Measurements from ENCODE around the gene CLTCL1. TPM values are rescaled to one million over a fixed set of nuclear protein-coding genes. Genes with fewer than 3 reads are reported as not detected.

The CLTCL1 gene
- total and polyA plus RNA-seq, 2 donors (not counting 1 experiment from before 2014, with no cell fraction given) = 1.0 to 5.5 TPM

- Histone ChIP-seq H3K4me2 (replicated peaks; ENCODE audit: low read depth, low read length, poor library complexity, severe bottlenecking) (no peak overlapping the region), H3K27me3 (replicated peaks in 1 of 4; ENCODE audit: control extremely low read depth in 1 of 4, control insufficient read depth in 3 of 4, insufficient read depth in 4 of 4, low read length in 3 of 4) (peaks cover 0 to 13% (median 3%) of the 10 kb centered on the region in 4 experiments), H3K36me3 (replicated peaks in 1 of 2; ENCODE audit: control extremely low read depth in 1 of 2, control insufficient read depth in 1 of 2, extremely low read depth in 1 of 2, insufficient read depth in 2 of 2, low read length in 1 of 2) (no peaks in the 10 kb centered on the region), H3K4me1 (ENCODE audit: control insufficient read depth in 2 of 2, insufficient read depth in 2 of 2, low read length in 2 of 2) (peaks cover 15 to 17% of the 10 kb centered on the region in 2 donors), H2AFZ (ENCODE audit: insufficient read depth, low read depth, low read length, poor library complexity, severe bottlenecking) (no peak overlapping the region), H4K20me1 (ENCODE audit: control insufficient read depth, insufficient read depth, low read length, poor library complexity, severe bottlenecking) (no peaks in the 10 kb centered on the region), H3K79me2 (ENCODE audit: control insufficient read depth, insufficient read depth, low read length) (no peaks in the 10 kb centered on the region), H3K9me3 (ENCODE audit: control extremely low read depth in 1 of 3, control insufficient read depth in 2 of 3, insufficient read depth in 1 of 3, low read length in 2 of 3) (no peaks in the 10 kb centered on the region), H3K4me3 (ENCODE audit: control extremely low read depth in 1 of 5, extremely low read depth in 1 of 5, insufficient read depth in 1 of 5, low read depth in 2 of 5, low read length in 4 of 5) (no peak overlapping the region), H3K9ac (ENCODE audit: low read length) (no peak overlapping the region), H3K27ac (ENCODE audit: low read length in 2 of 2) (no peak overlapping the region)
- H3K4me3 Mint-ChIP-seq = peak overlapping the region; percentile 88
- CTCF ChIA-PET = no interaction called here
- DNase-seq = no peak
- WGBS (ENCODE audit: insufficient coverage) = 39% methylated on average over 4 of the region's 5 CpGs
- H3K9me3 Mint-ChIP-seq (ENCODE audit: insufficient read depth) = no peaks in the 10 kb centered on the region
- peaks cover 24% of the 10 kb centered on the region for H3K4me1 Mint-ChIP-seq
- H3K27me3 Mint-ChIP-seq = peaks cover 18% of the 10 kb centered on the region
- POLR2A ChIA-PET = no interaction called here
- ATAC-seq (ENCODE audit: low read depth) = no peak
- intact Hi-C loops (cut with micrococcal nuclease) = loop anchor here (2.0 to 5.0 kb wide), 2 partner anchors 111 to 143 kb away; partner anchors contain the start of genes HIRA, MRPL40 and SLC25A1
- peak overlapping the region; percentile 4 for H3K27ac Mint-ChIP-seq
- TF ChIP-seq CTCF (IDR thresholded peaks at IDR 0.05) (no peak), EZH2 (IDR thresholded peaks at IDR 0.05; ENCODE audit: borderline replicate concordance, insufficient read depth, low read depth, low read length, poor library complexity, severe bottlenecking) (no peak)
Measured at GRCh38 chr22:19289475-19290161, 1.9 kb downstream of the CLTCL1 start.

- peaks cover 15 to 17% of the 10 kb centered on the region in 2 donors for H3K4me1 ChIP-seq (ENCODE audit: control insufficient read depth in 2 of 2, insufficient read depth in 2 of 2, low read length in 2 of 2)
- no peak overlapping the region for H3K9ac ChIP-seq (ENCODE audit: low read length)
- Mint-ChIP-seq H3K4me3 (no peak overlapping the region), H3K4me1 (peaks cover 23% of the 10 kb centered on the region), H3K9me3 (ENCODE audit: insufficient read depth) (no peaks in the 10 kb centered on the region), H3K27ac (no peak overlapping the region), H3K27me3 (peaks cover 18% of the 10 kb centered on the region)
- WGBS (ENCODE audit: insufficient coverage) = 92% methylated on average over 2 of the region's 4 CpGs
- no peak overlapping the region for H3K4me2 ChIP-seq (replicated peaks; ENCODE audit: low read depth, low read length, poor library complexity, severe bottlenecking)
- CTCF ChIA-PET = no interaction called here
- ATAC-seq (ENCODE audit: low read depth) = no peak
- H3K27me3 ChIP-seq (replicated peaks in 1 of 4; ENCODE audit: control extremely low read depth in 1 of 4, control insufficient read depth in 3 of 4, insufficient read depth in 4 of 4, low read length in 3 of 4) = peaks cover 0 to 13% (median 3%) of the 10 kb centered on the region in 4 experiments
- H2AFZ ChIP-seq (ENCODE audit: insufficient read depth, low read depth, low read length, poor library complexity, severe bottlenecking) = no peak overlapping the region
- no peak for DNase-seq
- H3K79me2 ChIP-seq (ENCODE audit: control insufficient read depth, insufficient read depth, low read length) = no peaks in the 10 kb centered on the region
- TF ChIP-seq CTCF (IDR thresholded peaks at IDR 0.05) (no peak), EZH2 (IDR thresholded peaks at IDR 0.05; ENCODE audit: borderline replicate concordance, insufficient read depth, low read depth, low read length, poor library complexity, severe bottlenecking) (no peak)
- H4K20me1 ChIP-seq (ENCODE audit: control insufficient read depth, insufficient read depth, low read length, poor library complexity, severe bottlenecking) = no peaks in the 10 kb centered on the region
- intact Hi-C loops (cut with micrococcal nuclease) = no loop called here
- H3K9me3 ChIP-seq (ENCODE audit: control extremely low read depth in 1 of 3, control insufficient read depth in 2 of 3, insufficient read depth in 1 of 3, low read length in 2 of 3) = no peaks in the 10 kb centered on the region
- POLR2A ChIA-PET = no interaction called here
- H3K4me3 ChIP-seq (ENCODE audit: control extremely low read depth in 1 of 5, extremely low read depth in 1 of 5, insufficient read depth in 1 of 5, low read depth in 2 of 5, low read length in 4 of 5) = no peak overlapping the region
- H3K27ac ChIP-seq (ENCODE audit: low read length in 2 of 2) = no peak overlapping the region
- H3K36me3 ChIP-seq (replicated peaks in 1 of 2; ENCODE audit: control extremely low read depth in 1 of 2, control insufficient read depth in 1 of 2, extremely low read depth in 1 of 2, insufficient read depth in 2 of 2, low read length in 1 of 2) = no peaks in the 10 kb centered on the region
Measured at GRCh38 chr22:19287889-19288288, 3.6 kb downstream of the CLTCL1 start.

Data from B cell (primary cell).